Endothelial cell of umbilical vein (primary cell): ENCODE measurements around the gene MPZL3. TPM values are rescaled to one million over a fixed set of nuclear protein-coding genes. Genes with fewer than 3 reads are reported as not detected.
A peak's percentile ranks its signal among the peaks of the same experiment; 100 is the strongest.

ENCODE experiments used
- BruUV-seq: library from RNA; stranded (reverse); fragments of 400-500 nt; replicated peaks from 2 replicates; lab custom pipeline; 2021; lab: Mats Ljungman, UMichigan
- CTCF ChIA-PET: fragments of 300-600, 350-600 bp; sonication (Branson Sonifier 250); formaldehyde crosslinking; loops from one replicate; lab custom pipeline; 2021; ENCODE audit warnings: antibody characterized with exemption, inconsistent platforms; lab: Charles Lee
- POLR2A ChIA-PET: fragments of 300-600, 350-600 bp; sonication (Branson Sonifier 250); formaldehyde crosslinking; loops from one replicate; lab custom pipeline; 2021; ENCODE audit warnings: antibody characterized with exemption, inconsistent platforms; lab: Charles Lee
- DNase-seq: peaks from one replicate; pipeline ENCODE4 v3.0.0-alpha.2; 2011; ENCODE audit warnings: low read depth, low spot score
- FAIRE-seq: peaks from 2 replicates; lab custom pipeline; 2011; peaks lifted over from hg19 to GRCh38; lab: Jason Lieb, UNC
- H2AFZ ChIP-seq: 2 replicates; pipeline ENCODE4 v1.6.0; 2012; ENCODE audit warnings: low read depth, low read length, control low read depth, inconsistent platforms
- H3K27ac ChIP-seq: 2 replicates; pipeline ENCODE4 v1.5.1; 2011; ENCODE audit warnings: low read depth, mild to moderate bottlenecking, control low read depth, low read length, moderate library complexity; ENCODE audit not compliant: insufficient read depth
- H3K27me3 ChIP-seq, 2 experiments: 2 replicates each; pipeline versions ENCODE4 v1.6.0 to v1.6.1; 2011; ENCODE audit warnings: low read length in 2 of 2, mixed read lengths in 1 of 2; ENCODE audit not compliant: control insufficient read depth in 2 of 2, insufficient read depth in 2 of 2
- H3K36me3 ChIP-seq, 2 experiments: 2 replicates in 1 of 2; 3 replicates in 1 of 2; pipeline ENCODE4 v1.5.1; 2011; ENCODE audit warnings: low read length in 2 of 2, mild to moderate bottlenecking in 1 of 2, moderate library complexity in 1 of 2; ENCODE audit not compliant: control insufficient read depth in 2 of 2, insufficient read depth in 2 of 2; ENCODE audit errors: extremely low read depth in 1 of 2
- H3K4me1 ChIP-seq: 3 replicates; pipeline ENCODE4 v1.5.1; 2011; ENCODE audit warnings: mild to moderate bottlenecking, low read length; ENCODE audit not compliant: control insufficient read depth, insufficient read depth; ENCODE audit errors: extremely low read depth
- H3K4me2 ChIP-seq: 2 replicates; pipeline ENCODE4 v1.6.1; 2011; ENCODE audit warnings: low read length, control low read depth, mixed read lengths; ENCODE audit not compliant: insufficient read depth
- H3K4me3 ChIP-seq, 3 experiments: fragments of 200-600 bp in 1 of 3; sonication (generic), shearing (Covaris generic) in 1 of 3; replicated peaks in 1 of 3; 2 replicates each; pipeline ENCODE4 v1.5.1; 2011 to 2016; ENCODE audit warnings: control low read depth in 3 of 3, low read length in 3 of 3, mild to moderate bottlenecking in 2 of 3, inconsistent platforms in 1 of 3, low read depth in 1 of 3, moderate library complexity in 1 of 3; ENCODE audit not compliant: insufficient read depth in 1 of 3
- H3K79me2 ChIP-seq: 2 replicates; pipeline ENCODE4 v1.6.0; 2012; ENCODE audit warnings: low read length, inconsistent platforms; ENCODE audit not compliant: control insufficient read depth, insufficient read depth
- H3K9ac ChIP-seq: replicated peaks from 2 replicates; pipeline ENCODE3; 2011; ENCODE audit warnings: low read length, control low read depth; ENCODE audit not compliant: insufficient read depth; ENCODE audit errors: extremely low read depth
- H3K9me1 ChIP-seq: replicated peaks from 3 replicates; pipeline ENCODE4 v1.6.0; 2011; ENCODE audit warnings: mild to moderate bottlenecking, low read length; ENCODE audit not compliant: control insufficient read depth, insufficient read depth; ENCODE audit errors: extremely low read depth
- H3K9me3 ChIP-seq: replicated peaks from 2 replicates; pipeline ENCODE4 v1.5.1; 2012; ENCODE audit warnings: low read length, inconsistent platforms; ENCODE audit not compliant: control insufficient read depth, insufficient read depth
- H4K20me1 ChIP-seq: replicated peaks from 2 replicates; pipeline ENCODE3; 2011; ENCODE audit warnings: mild to moderate bottlenecking, low read length; ENCODE audit not compliant: control insufficient read depth, insufficient read depth; ENCODE audit errors: extremely low read depth
- EZH2 ChIP-seq: IDR thresholded peaks from 2 replicates; pipeline ENCODE4 v1.6.1; 2012; ENCODE audit warnings: borderline replicate concordance, low read depth, mild to moderate bottlenecking, moderate library complexity, low read length, inconsistent platforms; ENCODE audit not compliant: severe bottlenecking
- FOS ChIP-seq: IDR thresholded peaks from 2 replicates; pipeline ENCODE4 v1.6.1; 2011; ENCODE audit warnings: mild to moderate bottlenecking, low read length, moderate library complexity, borderline replicate concordance; ENCODE audit not compliant: insufficient read depth
- GATA2 ChIP-seq: IDR thresholded peaks from 2 replicates; pipeline ENCODE4 v1.7.0; 2011; ENCODE audit warnings: low read depth, mild to moderate bottlenecking, moderate library complexity, mixed read lengths, low read length; ENCODE audit not compliant: insufficient read length, insufficient read depth
- JUN ChIP-seq: IDR thresholded peaks from 2 replicates; pipeline ENCODE4 v1.6.1; 2011; ENCODE audit warnings: borderline replicate concordance, low read depth; ENCODE audit not compliant: insufficient read length, insufficient read depth
- MYC ChIP-seq: IDR thresholded peaks from one replicate; pipeline ENCODE4 v1.6.1; 2011; ENCODE audit warnings: mild to moderate bottlenecking, low read depth, low read length
- POLR2A ChIP-seq: IDR thresholded peaks from 2 replicates; pipeline ENCODE4 v1.6.1; 2012; ENCODE audit warnings: low read depth, mild to moderate bottlenecking, control low read depth, low read length
- POLR2AphosphoS5 ChIP-seq: IDR thresholded peaks from 2 replicates; pipeline ENCODE4 v1.6.1; 2012; ENCODE audit warnings: low read depth, mild to moderate bottlenecking, control low read depth, low read length, moderate library complexity; ENCODE audit not compliant: insufficient read depth
- dilution Hi-C: fragments of 300-500 bp; cut with MboI; formaldehyde crosslinking; loops from one replicate; pipeline ENCODE4 v1.15.0; 2019; ENCODE audit warnings: low sequenced_read_pairs; ENCODE audit not compliant: extremely low pct_ligation_motif_present
- intact Hi-C: fragments of 100-400 bp; cut with micrococcal nuclease; formaldehyde crosslinking; loops from one replicate; pipeline ENCODE4 v1.10.0; 2022
- polyA plus RNA-seq, 4 experiments: library from polyadenylated mRNA; depleted of rRNA in 3 of 4; stranded (reverse) in 3 of 4; unstranded in 1 of 4; fragments of >200 nt; gene quantifications; 2 replicates each; pipeline versions ENCODE4 v1.2.1 to v1.2.3, GENCODE V29; 2011 to 2012; ENCODE audit warnings: missing spikeins in 1 of 4
- total RNA-seq: library from RNA; stranded (reverse); gene quantifications from 2 replicates; pipeline ENCODE4 v1.2.3, GENCODE V29; 2021
- TF ChIP-seq, protein P1 (sequence below): IDR thresholded peaks from 2 replicates; pipeline ENCODE4 v1.6.1; 2011; ENCODE audit not compliant: insufficient read depth, insufficient read length
- TF ChIP-seq, protein P2 (sequence below), 2 donors: IDR thresholded peaks; 1 replicate in 1 of 2; 2 replicates in 1 of 2; pipeline ENCODE4 v1.5.1; 2011; ENCODE audit warnings: low read length in 2 of 2, mild to moderate bottlenecking in 2 of 2, moderate library complexity in 2 of 2, control low read depth in 1 of 2, inconsistent platforms in 1 of 2, low read depth in 1 of 2; ENCODE audit not compliant: insufficient read depth in 1 of 2; ENCODE audit errors: extremely low read depth in 1 of 2

Gene MPZL3
- total and polyA plus RNA-seq, 2 donors (not counting 3 experiments of a cell fraction or from before 2014, with no cell fraction given) = 2.5 to 7.1 TPM

DNA sequence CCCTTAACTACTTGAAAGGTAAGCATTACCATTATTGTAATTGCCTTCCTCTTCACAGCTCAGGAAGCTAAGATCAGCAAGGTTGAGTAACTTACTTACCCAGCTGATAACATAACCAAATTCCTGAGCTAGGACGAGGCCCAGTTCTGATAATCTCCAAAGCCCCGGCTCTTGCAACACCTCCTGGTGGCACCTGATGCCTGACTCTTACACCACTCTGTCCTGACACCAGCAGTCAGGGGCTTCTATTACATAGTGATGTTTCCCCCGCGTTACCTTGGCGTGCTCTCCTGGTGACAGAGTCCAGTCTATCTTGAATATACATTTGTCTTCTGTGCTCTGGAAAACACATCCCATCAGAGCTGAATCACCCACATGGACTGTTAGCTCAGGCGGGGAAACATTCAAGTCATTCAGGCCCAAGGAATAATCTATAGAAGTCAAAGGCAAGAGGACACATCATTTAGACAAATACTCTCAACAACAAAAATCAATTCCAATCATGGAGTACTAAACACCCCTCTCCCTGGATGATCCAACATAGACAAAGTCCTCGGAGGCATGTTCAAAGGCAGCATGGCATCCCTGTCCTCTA is 39.9 kb downstream of the MPZL3 start:
- no peaks in the 10 kb centered on the region for H3K79me2 ChIP-seq
- no peaks in the 10 kb centered on the region for H3K9me1 ChIP-seq
- H3K36me3 ChIP-seq = no peaks in the 10 kb centered on the region
- intact Hi-C loops (no loop called here), dilution Hi-C loops (no loop called here)
- ChIA-PET POLR2A (interaction anchor here (0.6 kb wide), 1 partner anchor 14 kb away, joined by 6 read pairs; no protein-coding TSS in a partner anchor), CTCF (interaction anchor here (1.2 to 6.0 kb wide), 4 partner anchors 10 to 84 kb away, joined by 3 to 41 read pairs (median 5); no protein-coding TSS in a partner anchor)
- TF ChIP-seq POLR2AphosphoS5 (no peak), EZH2 (no peak), GATA2 (no peak), FOS (no peak), JUN (no peak)
- TF ChIP-seq, protein P1, sequence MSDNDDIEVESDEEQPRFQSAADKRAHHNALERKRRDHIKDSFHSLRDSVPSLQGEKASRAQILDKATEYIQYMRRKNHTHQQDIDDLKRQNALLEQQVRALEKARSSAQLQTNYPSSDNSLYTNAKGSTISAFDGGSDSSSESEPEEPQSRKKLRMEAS = no peak
- no peaks in the 10 kb centered on the region for H3K4me1 ChIP-seq
- H3K27ac ChIP-seq = no peak overlapping the region
- H3K27me3 ChIP-seq = peaks cover 25 to 29% of the 10 kb centered on the region in 2 experiments
- H3K9ac ChIP-seq = no peak overlapping the region
- no peak for FAIRE-seq
- H2AFZ ChIP-seq = no peak overlapping the region
- no peak overlapping the region for H3K4me2 ChIP-seq
- BruUV-seq = no TSS peak
- no peaks in the 10 kb centered on the region for H4K20me1 ChIP-seq
- DNase-seq = no peak
- H3K4me3 ChIP-seq = no peak overlapping the region
- no peaks in the 10 kb centered on the region for H3K9me3 ChIP-seq

DNA sequence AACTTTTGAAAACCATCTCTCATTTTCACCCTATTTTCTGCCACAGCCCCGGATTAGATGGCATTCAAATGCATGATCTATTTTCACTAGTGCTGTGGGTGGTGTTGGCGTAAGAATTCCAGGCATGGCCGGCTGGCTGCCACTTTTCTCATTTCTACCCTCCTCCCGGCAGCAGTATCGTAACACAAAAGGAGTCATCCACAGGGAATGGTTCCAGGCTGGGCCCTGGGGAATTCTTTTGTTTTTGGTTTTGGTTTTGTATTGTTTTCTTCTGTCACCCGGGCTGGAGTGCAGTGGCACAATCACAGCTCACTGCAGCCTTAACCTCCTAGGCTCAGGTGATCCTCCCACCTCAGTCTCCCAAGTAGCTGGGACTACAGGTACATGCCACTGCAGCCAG is 41.2 kb downstream of the MPZL3 start:
- DNase-seq (no peak), FAIRE-seq (peak; percentile 40)
- H4K20me1 ChIP-seq = no peaks in the 10 kb centered on the region
- BruUV-seq = no TSS peak
- H3K9ac ChIP-seq = no peak overlapping the region
- no peaks in the 10 kb centered on the region for H3K9me3 ChIP-seq
- no peak overlapping the region for H3K27ac ChIP-seq
- H3K4me1 ChIP-seq = peaks cover 12% of the 10 kb centered on the region
- TF ChIP-seq EZH2 = no peak
- no peak for TF ChIP-seq GATA2
- TF ChIP-seq POLR2AphosphoS5 = no peak
- TF ChIP-seq JUN = no peak
- TF ChIP-seq POLR2A = no peak
- TF ChIP-seq MYC = no peak
- TF ChIP-seq, protein P1 = no peak
- no peak for TF ChIP-seq FOS
- TF ChIP-seq, protein P2, sequence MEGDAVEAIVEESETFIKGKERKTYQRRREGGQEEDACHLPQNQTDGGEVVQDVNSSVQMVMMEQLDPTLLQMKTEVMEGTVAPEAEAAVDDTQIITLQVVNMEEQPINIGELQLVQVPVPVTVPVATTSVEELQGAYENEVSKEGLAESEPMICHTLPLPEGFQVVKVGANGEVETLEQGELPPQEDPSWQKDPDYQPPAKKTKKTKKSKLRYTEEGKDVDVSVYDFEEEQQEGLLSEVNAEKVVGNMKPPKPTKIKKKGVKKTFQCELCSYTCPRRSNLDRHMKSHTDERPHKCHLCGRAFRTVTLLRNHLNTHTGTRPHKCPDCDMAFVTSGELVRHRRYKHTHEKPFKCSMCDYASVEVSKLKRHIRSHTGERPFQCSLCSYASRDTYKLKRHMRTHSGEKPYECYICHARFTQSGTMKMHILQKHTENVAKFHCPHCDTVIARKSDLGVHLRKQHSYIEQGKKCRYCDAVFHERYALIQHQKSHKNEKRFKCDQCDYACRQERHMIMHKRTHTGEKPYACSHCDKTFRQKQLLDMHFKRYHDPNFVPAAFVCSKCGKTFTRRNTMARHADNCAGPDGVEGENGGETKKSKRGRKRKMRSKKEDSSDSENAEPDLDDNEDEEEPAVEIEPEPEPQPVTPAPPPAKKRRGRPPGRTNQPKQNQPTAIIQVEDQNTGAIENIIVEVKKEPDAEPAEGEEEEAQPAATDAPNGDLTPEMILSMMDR (IDR thresholded peaks at IDR 0.05; ENCODE audit: extremely low read depth in 1 of 2, insufficient read depth in 1 of 2, low read depth in 1 of 2, low read length in 2 of 2) = no peak
- no peak overlapping the region for H2AFZ ChIP-seq
- H3K4me2 ChIP-seq = no peak overlapping the region
- H3K4me3 ChIP-seq = no peak overlapping the region
- no peaks in the 10 kb centered on the region for H3K9me1 ChIP-seq
- dilution Hi-C loops (no loop called here), intact Hi-C loops (no loop called here)
- H3K36me3 ChIP-seq = no peaks in the 10 kb centered on the region
- ChIA-PET POLR2A (no interaction called here), CTCF (interaction anchor here (1.2 to 6.0 kb wide), 3 partner anchors 13 to 85 kb away, joined by 3 to 41 read pairs (median 7); no protein-coding TSS in a partner anchor)
- H3K79me2 ChIP-seq = no peaks in the 10 kb centered on the region
- peaks cover 25 to 29% of the 10 kb centered on the region in 2 experiments for H3K27me3 ChIP-seq
